ENCODE measurements around the gene RTN4IP1.
"Not testable (repeated sequence)": the region's sequence is repeated elsewhere in the genome, so short reads cannot be mapped to it uniquely, and the experiment has no call there.

RTN4IP1 gene
- 4.0 to 7.9 (median 7.5) reads per million in 4 donors for total RNA-seq

DNA sequence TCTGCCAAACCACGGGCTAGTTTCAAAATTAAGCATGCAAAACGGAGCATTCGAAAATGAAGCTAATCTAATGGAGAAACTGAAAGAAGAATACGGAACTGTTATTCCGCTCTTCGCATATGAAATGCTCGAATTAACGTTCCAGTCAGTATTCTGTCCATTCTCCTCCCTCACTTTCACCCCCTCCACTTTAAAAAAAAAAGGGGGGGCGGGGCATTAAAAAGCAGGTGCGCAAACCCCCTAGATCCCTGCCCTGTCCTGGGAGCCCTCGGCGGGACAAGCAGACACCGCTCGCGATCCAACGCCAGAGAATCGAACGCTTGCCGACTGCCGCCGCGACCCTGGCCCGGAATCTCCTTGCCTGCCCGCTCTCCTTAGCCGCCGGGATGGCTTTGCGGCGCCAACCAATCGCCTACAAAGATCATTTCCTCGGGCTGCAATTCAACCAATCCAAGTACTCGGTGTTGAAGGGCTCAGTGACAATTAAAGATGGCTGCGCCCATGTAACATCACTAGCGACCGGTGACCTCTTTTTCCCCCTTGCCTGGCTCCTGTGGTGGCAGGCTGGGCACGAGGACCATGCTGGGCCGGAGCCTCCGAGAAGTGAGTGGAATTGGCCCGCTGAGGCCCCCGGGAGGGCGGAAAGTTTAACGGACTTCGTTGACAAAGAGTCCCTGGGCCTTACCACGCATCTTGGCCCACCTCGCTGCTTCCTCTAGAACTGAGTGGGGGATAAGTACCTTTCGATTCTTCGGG lies at the start of gene RTN4IP1, which contains the start of gene QRSL1:
RTN4IP1 (minus strand) TSS at position 396 of the 756 bp plus-strand sequence. CDS start 477 bp downstream, outside the sequence.
QRSL1 (plus strand) TSS at position 476 of the 756 bp plus-strand sequence; CDS start at position 580, 104 bp downstream.
- DNase-seq: peak; percentile 63 to 92 (median 80)

GRCh38 chr6:106677282-106677681 lies 48.0 kb upstream of the RTN4IP1 start:
- no peak for DNase-seq

DNA sequence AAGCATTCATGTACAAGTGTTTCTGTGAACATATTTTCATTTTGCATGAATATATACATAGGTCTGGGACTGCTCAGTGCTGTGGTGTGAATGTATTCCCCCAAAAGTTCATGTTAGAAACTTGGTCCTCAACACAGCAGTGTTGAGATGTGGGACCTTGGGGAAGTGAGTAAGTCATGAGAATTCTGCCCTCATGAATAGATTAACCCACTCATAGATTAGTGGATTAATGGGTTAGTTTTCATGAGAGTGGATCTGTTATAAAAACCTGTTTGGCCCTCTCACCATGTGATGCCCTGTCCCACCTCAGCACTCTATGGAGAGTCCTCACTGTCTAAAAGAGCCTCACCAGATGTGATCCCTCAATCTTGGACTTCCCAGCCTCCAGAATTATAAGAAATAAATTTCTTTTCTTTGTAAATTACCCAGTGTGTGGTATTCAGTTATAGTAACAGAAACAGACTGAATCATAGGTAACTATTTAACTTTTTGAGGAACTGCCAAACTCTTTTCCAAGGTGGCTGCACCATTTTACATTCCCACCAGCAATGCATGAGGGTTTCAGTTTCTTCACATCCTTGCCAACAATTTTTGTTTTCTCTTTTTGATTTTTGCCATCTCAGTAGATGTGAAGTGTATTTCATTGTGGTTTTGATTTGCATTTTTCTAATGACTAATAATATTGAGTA lies 45.4 kb upstream of the RTN4IP1 start:
- no peak for DNase-seq

GRCh38 chr6:106671651-106672050 lies 42.4 kb upstream of the RTN4IP1 start:
- no peak for DNase-seq

- no peak for DNase-seq
These were observed 40.9 kb upstream of the RTN4IP1 start for GRCh38 chr6:106670236-106670635.

- no peak for DNase-seq
These were observed 37.7 kb upstream of the RTN4IP1 start for GRCh38 chr6:106667022-106667402.

GRCh38 chr6:106666282-106667021 lies 37.2 kb upstream of the RTN4IP1 start:
- no peak for DNase-seq

DNA sequence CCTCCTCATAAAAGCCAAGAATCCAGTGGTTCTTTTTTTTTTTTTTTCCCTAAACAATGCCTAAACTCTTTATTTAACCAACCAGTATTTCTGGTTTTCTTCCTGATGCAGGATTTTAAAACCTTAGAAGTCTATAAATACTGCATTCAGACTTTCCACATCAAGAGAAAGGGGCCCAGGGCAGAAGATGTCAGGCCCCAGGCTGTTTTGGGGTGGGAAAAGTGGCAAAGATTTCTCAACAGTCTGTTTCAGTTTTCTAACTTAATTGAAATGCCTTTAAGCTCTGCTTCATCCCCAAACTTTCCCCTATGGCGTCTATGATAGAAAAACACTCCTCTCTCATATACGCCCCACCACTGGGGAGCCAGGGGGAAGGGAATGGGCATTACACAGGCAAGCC lies 33.2 kb upstream of the RTN4IP1 start:
- DNase-seq: no peak

DNA sequence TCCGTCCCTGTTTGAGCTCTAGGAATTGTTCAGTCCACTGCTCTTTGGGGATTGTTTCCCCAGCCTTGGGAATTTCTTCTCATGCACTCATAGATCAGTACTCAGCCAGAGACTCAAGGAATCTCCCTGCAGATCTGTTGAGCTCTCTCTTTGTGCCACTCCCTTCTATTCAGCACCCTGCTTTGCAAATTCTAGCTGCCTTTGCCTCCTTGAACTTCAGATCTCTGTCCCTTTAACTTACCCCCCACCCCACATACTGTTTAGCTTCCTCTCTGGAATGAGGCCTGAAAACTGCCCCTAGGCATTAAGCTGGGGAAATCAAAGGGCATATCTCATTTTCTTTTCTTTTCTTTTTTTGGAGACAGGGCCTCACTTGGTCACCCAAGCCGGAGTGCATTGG lies 30.6 kb upstream of the RTN4IP1 start:
- no peak for DNase-seq

- DNase-seq: no peak
These were observed 29.2 kb upstream of the RTN4IP1 start for GRCh38 chr6:106658469-106658868.

GRCh38 chr6:106648651-106649308 lies 19.5 kb upstream of the RTN4IP1 start:
- no peak for DNase-seq

- no peak for DNase-seq
These were observed 13.8 kb upstream of the RTN4IP1 start for GRCh38 chr6:106643061-106643460.

- DNase-seq: no peak
These were observed 13.2 kb upstream of the RTN4IP1 start for GRCh38 chr6:106642476-106642875.

GRCh38 chr6:106639812-106640211 lies 10.5 kb upstream of the RTN4IP1 start:
- no peak for DNase-seq

GRCh38 chr6:106637717-106638341 lies 8.5 kb upstream of the RTN4IP1 start:
- no peak for DNase-seq

- no peak for DNase-seq
These were observed 7.9 kb upstream of the RTN4IP1 start for GRCh38 chr6:106637051-106637716.

GRCh38 chr6:106634565-106634964 lies 5.3 kb upstream of the RTN4IP1 start:
- no peak for DNase-seq

- no peak for DNase-seq
These were observed 2.0 kb upstream of the RTN4IP1 start for GRCh38 chr6:106631346-106631745.

- DNase-seq: no peak
These were observed 1.1 kb upstream of the RTN4IP1 start for GRCh38 chr6:106630366-106630765.

GRCh38 chr6:106629859-106630163 lies 513 bp upstream of the RTN4IP1 start:
- DNase-seq: no peak

GRCh38 chr6:106628658-106629102 lies 618 bp downstream of the RTN4IP1 start:
- no peak for DNase-seq

DNA sequence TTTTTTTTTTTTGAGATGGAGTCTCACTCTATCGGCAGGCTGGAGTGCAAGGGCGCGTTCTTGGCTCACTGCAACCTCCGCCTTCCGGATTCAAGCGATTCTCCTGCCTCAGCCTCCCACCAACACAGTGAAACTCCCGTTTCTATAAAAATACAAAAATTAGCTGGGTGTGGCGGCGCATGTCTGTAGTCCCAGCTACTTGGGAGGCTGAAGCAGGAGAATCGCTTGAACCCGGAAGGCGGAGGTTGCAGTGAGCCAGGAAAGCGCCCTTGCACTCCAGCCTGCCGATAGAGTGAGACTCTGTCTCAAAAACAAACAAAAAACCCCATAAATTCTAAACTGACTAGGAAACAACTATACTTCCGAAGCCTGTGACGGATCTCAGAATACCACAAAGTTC lies 1.5 kb downstream of the RTN4IP1 start:
- not testable (repeated sequence) for DNase-seq
